Fibroblast of mammary gland (primary cell): Measurements from ENCODE around the gene GSS.
"Not testable (repeated sequence)": the region's sequence is repeated elsewhere in the genome, so short reads cannot be mapped to it uniquely, and the experiment has no call there.

Experiments
- DNase-seq: peaks from one replicate; pipeline ENCODE4 v3.0.0-alpha.2; 2010; ENCODE audit warnings: low read depth
- H3K4me3 ChIP-seq: 2 replicates; pipeline ENCODE4 v1.5.1; 2011; ENCODE audit warnings: low read depth, mild to moderate bottlenecking, low read length, moderate library complexity; ENCODE audit not compliant: control insufficient read depth
- TF ChIP-seq, protein P1 (sequence below): conservative IDR thresholded peaks from 2 replicates; pipeline ENCODE4 v1.5.1; 2011; ENCODE audit warnings: low read depth, low read length, inconsistent platforms; ENCODE audit not compliant: control insufficient read depth, insufficient read depth

Gene GSS

GRCh38 chr20:34883809-34884208 is 71.8 kb downstream of the GSS start:
- no peak overlapping the region for H3K4me3 ChIP-seq
- DNase-seq = no peak
- TF ChIP-seq, protein P1, sequence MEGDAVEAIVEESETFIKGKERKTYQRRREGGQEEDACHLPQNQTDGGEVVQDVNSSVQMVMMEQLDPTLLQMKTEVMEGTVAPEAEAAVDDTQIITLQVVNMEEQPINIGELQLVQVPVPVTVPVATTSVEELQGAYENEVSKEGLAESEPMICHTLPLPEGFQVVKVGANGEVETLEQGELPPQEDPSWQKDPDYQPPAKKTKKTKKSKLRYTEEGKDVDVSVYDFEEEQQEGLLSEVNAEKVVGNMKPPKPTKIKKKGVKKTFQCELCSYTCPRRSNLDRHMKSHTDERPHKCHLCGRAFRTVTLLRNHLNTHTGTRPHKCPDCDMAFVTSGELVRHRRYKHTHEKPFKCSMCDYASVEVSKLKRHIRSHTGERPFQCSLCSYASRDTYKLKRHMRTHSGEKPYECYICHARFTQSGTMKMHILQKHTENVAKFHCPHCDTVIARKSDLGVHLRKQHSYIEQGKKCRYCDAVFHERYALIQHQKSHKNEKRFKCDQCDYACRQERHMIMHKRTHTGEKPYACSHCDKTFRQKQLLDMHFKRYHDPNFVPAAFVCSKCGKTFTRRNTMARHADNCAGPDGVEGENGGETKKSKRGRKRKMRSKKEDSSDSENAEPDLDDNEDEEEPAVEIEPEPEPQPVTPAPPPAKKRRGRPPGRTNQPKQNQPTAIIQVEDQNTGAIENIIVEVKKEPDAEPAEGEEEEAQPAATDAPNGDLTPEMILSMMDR = no peak

- TF ChIP-seq, protein P1 = no peak
- no peak overlapping the region for H3K4me3 ChIP-seq
- no peak for DNase-seq
Measured at GRCh38 chr20:34883087-34883688, 72.4 kb downstream of the GSS start.

DNA sequence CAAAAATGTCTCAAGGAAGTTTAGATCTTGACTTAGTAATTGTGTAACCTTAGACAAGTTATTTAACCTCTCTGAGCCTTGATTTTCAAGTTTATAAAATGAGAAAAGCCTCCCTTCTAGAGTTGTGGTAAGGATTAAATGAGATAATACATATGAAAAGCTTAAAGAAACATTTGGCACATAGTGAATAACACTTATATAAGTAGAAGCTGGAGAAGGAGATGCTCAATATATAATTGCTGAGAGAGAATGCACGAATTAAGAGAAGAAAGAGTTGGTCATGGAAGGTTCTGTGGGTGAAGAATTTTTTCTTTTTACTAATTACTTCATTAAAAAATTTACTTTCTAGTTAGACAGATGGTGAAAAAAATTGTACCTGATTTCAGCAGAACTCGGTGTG is 73.9 kb downstream of the GSS start:
- H3K4me3 ChIP-seq = no peak overlapping the region
- TF ChIP-seq, protein P1 = no peak
- no peak for DNase-seq

DNA sequence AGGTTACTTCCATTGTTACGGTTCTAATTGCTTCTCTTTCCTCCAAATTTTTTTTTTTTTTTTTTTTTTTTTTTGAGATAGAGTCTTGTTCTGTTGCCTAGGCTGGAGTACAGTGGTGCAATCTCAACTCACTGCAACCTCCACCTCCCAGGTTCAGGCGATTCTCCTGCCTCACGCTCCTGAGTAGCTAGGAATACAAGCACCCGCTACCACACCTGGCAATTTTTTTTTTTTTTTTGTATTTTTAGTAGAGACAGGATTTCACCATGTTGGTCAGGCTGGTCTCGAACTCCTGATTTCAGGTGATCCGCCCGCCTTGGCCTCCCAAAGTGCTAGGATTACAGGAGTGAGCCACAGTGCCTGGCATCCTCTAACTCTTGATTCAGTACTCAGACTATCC is 74.6 kb downstream of the GSS start:
- not testable (repeated sequence) for DNase-seq

GRCh38 chr20:34880215-34880850 is 75.3 kb downstream of the GSS start:
- DNase-seq = no peak
- no peak overlapping the region for H3K4me3 ChIP-seq
- TF ChIP-seq, protein P1 = no peak

More for the DNA sequence above, 74.6 kb downstream of the GSS start:
- H3K4me3 ChIP-seq = not testable (repeated sequence)
